ENCODE results near the gene ITPRID2.
"Not testable (repeated sequence)": the region's sequence is repeated elsewhere in the genome, so short reads cannot be mapped to it uniquely, and the experiment has no call there.

The ITPRID2 gene

DNA sequence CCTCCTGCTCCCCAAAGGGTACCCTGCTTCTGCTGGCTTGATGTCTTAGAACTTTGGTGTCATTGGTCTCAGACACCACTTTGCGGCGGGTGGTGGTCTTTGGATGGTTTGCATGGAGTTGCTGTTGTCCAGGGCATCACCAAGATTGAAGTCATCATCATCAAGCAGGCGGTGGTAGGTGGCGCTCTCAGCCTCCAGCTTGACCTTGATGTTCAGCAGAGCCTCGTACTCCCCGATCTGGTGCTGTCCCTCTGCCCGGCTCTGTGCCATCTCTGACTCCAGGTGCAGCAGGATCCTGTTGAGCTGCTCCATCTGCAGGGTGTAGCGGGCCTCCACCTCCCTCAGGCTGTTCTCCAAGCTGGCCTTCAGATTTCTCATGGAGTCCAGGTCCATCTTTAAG is 69.6 kb downstream of the ITPRID2 start:
- DNase-seq = not testable (repeated sequence)

GRCh38 chr2:181962142-181962541 is 70.6 kb downstream of the ITPRID2 start:
- DNase-seq = no peak

DNA sequence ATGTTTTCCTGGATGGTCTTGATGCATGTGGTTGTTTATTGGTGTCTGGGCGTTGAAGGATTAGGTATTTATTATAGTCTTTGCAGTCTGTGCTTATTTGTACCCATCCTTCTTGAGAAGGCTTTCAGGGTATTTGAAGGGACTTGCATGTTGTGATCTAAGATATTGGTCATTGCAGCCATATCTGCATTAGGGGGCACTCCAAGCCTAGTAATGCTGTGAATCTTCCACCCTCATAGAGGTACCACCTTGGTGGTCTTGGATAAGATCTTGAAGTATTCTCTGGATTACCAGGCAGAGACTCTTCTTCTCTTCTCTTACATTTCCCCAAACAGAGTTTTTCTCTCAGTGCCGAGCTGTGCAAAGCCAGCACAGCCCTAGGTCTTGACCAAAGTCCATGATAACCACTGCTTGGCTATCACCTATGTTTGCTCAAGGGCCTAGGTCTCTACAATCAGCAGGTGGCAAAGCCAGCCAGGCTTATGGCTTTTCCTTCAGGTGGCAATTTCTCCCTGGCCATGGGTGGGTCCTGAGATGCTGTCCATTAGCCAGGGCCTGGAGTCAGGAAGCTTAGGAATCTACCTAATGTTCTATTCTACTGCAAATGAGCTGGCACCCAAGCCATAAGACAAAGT is 78.7 kb downstream of the ITPRID2 start:
- DNase-seq = no peak

DNA sequence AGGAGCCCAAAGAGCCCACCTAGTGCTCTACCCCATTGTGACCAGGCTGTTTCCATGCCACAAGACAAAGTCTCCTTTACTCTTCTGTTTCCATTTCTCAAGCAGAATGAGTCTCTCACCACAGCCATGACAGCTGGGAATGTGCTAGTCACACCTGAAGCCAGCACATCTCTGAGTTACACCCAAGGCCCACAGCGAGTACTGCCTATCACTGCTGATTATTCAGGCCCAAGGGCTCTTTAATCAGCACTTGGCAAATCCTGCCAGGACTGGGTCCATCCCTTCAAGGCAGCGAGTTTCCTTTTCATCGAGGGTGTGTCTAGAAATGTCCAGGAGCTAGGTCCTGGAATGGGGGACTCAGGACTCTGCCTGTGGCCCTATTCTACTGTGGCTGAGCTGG is 79.5 kb downstream of the ITPRID2 start:
- no peak for DNase-seq

DNA sequence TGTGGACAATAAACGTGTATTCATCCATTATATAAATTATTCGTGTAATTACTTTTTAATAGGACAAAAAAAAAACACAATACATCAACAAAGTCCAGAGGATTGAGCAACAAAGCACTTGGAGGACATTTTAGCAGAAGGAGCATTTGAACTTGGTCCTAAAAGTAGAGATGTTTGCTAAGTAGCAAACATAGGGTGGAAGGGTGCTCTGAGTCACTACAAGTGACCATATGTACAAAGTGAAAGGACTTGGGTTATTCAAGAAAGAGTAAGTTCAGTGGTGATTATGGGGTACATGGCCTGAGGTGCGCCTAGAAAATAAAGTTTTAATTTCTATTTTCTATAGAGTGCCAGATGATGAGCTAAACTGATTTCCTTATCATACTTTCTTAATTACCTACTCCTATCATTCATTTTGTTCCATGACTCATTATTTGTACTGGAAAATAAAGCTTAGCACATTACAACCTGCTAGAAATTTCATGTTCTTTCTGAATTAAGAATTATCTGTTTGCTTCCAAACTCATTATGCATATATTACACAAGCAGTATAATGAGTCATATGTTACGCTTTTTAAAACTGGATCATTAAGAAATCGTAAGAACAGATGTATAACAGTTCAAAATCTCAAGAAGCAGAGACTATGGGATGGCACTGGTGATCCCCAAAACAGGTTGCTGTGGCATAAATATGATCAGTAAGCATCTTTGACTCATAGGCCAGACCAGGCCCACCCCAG is 81.1 kb downstream of the ITPRID2 start:
- DNase-seq = no peak

GRCh38 chr2:181973171-181973783 is 81.7 kb downstream of the ITPRID2 start:
- no peak for DNase-seq

DNA sequence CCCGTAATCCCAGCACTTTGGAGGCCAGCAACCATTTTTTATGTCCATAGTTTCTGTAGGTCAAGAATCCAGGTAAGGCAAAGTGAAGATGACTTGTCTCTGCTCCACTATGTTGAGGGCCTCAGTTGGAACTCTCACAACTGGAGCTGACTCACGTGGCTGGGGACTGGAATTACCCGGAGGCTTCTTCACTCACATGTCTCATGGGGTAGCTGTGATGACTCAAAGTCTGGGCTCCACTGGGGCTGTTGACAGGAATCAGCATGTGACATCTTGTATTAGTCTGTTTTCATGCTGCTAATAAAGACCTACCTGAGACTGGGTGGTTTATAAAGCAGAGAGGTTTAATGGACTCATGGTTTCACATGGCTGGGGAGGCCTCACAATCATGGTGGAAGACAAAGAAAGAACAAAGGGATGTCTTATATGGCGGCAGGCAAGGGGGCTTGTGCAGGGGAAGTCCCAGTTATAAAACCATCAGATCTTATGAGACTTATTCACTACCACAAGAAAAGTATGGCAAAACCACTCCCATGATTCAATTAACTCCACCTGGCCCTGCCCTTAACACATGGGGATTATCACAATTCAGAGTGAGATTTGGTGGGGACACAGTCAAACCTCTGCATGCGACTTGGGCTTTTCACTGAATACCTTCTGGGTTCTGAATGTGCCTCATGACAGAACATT is 86.3 kb downstream of the ITPRID2 start:
- DNase-seq = no peak

DNA sequence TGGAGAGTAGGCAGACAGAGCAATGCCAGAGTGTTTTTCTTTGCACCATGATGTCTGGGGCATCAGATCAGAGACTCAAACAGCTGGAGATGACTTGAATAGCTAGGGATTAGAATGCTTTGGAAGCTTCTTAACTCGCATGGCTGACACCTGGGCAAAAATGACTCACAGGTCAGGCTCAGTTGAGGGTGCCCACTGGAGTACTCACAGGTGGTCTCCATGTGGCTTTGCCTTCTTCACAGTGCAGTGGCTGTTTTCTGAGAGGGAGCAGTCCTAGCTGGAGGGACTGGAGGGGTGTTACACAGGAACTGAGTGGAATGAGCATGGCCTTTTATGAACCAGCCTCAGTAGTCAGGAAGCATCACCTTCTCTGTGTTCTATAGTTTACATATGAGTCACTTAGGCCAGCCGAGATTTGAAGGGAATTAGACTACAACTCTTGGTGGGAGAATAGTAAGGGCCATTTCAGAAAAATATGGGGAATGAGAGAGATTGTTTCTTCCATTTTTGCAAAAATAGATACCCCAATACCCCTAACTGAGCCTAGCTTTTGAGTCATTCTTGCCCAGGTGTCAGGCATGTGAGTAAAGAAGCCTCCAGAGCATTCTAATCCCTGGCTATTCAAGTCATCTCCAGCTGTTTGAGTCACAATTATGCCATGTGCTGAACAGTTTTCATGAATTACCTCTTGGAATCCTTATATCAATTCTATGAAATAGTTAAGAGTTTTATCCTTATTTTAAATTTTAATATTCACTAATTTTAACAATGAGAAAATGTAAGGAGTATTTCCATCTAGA is 87.0 kb downstream of the ITPRID2 start:
- DNase-seq = no peak

All from CD4-positive, alpha-beta T cell treated with Interleukin-21 for 1 hour (primary cell).